H1 (cell line): ENCODE data around the gene MBTPS1. TPM values are rescaled to one million over a fixed set of nuclear protein-coding genes. Genes with fewer than 3 reads are reported as not detected.

ENCODE experiments used
- CTCF ChIA-PET: fragments of 300-600 bp; sonication (Branson Sonifier 250); formaldehyde crosslinking; loops from one replicate; lab custom pipeline; 2021; ENCODE audit not compliant: partially characterized antibody; lab: Charles Lee
- POLR2A ChIA-PET: fragments of 300-600 bp; sonication (Branson Sonifier 250); formaldehyde crosslinking; loops from one replicate; lab custom pipeline; 2021; ENCODE audit warnings: inconsistent platforms; ENCODE audit not compliant: partially characterized antibody; lab: Charles Lee
- DNase-seq, 2 experiments: peaks; one replicate each; pipeline versions ENCODE4 v3.0.0 to v3.0.0-alpha.2; 2010 to 2022; ENCODE audit warnings: low spot score in 2 of 2, low read depth in 1 of 2, mixed read lengths in 1 of 2
- FAIRE-seq: peaks from 2 replicates; lab custom pipeline; 2011; peaks lifted over from hg19 to GRCh38; lab: Jason Lieb, UNC
- H2AFZ ChIP-seq: 2 replicates; pipeline ENCODE4 v1.8.1; 2012; ENCODE audit warnings: low read length, inconsistent platforms
- H2AK5ac ChIP-seq: 2 replicates; pipeline ENCODE4 v1.6.1; 2013; ENCODE audit warnings: low read depth, low read length
- H2BK120ac ChIP-seq: replicated peaks from 2 replicates; pipeline ENCODE3; 2013; ENCODE audit warnings: low read depth, low read length, inconsistent platforms
- H2BK12ac ChIP-seq: 2 replicates; pipeline ENCODE4 v1.6.1; 2013; ENCODE audit warnings: low read depth, low read length
- H2BK15ac ChIP-seq: 2 replicates; pipeline ENCODE4 v1.6.1; 2013; ENCODE audit warnings: low read length
- H2BK20ac ChIP-seq: 2 replicates; pipeline ENCODE4 v1.6.1; 2013; ENCODE audit warnings: low read length
- H2BK5ac ChIP-seq: 2 replicates; pipeline ENCODE4 v1.6.1; 2013; ENCODE audit warnings: low read depth, low read length
- H3K14ac ChIP-seq: 2 replicates; pipeline ENCODE4 v1.6.1; 2013; ENCODE audit warnings: inconsistent platforms; ENCODE audit not compliant: insufficient read length
- H3K18ac ChIP-seq: 2 replicates; pipeline ENCODE4 v1.6.1; 2013; ENCODE audit warnings: low read length; ENCODE audit errors: extremely low read depth
- H3K23ac ChIP-seq: 2 replicates; pipeline ENCODE4 v1.6.1; 2013; ENCODE audit warnings: inconsistent platforms; ENCODE audit not compliant: insufficient read length
- H3K23me2 ChIP-seq: 2 replicates; pipeline ENCODE4 v1.6.1; 2013; ENCODE audit warnings: low read depth, low read length
- H3K27ac ChIP-seq: 2 replicates; pipeline ENCODE4 v1.6.1; 2011; ENCODE audit warnings: low read depth, low read length, inconsistent platforms
- H3K27me3 ChIP-seq, 4 experiments: replicated peaks in 1 of 4; 1 replicate in 1 of 4; 2 replicates in 3 of 4; pipeline versions ENCODE4 v1.6.1 to v1.8.1; 2011 to 2013; ENCODE audit warnings: low read length in 3 of 4, mild to moderate bottlenecking in 3 of 4, inconsistent platforms in 2 of 4, mixed read lengths in 2 of 4, moderate library complexity in 1 of 4; ENCODE audit not compliant: control insufficient read depth in 3 of 4, insufficient read depth in 3 of 4; ENCODE audit errors: extremely low read depth in 1 of 4
- H3K36me3 ChIP-seq, 4 experiments: 2 replicates each; pipeline versions ENCODE4 v1.6.1 to v1.8.1; 2011 to 2013; ENCODE audit warnings: mild to moderate bottlenecking in 4 of 4, low read length in 3 of 4, moderate library complexity in 2 of 4, control low read depth in 1 of 4, inconsistent platforms in 1 of 4; ENCODE audit not compliant: insufficient read depth in 4 of 4, control insufficient read depth in 2 of 4
- H3K4ac ChIP-seq: replicated peaks from 2 replicates; pipeline ENCODE3; 2013; ENCODE audit warnings: low read length, low read depth, mixed read lengths, inconsistent platforms; ENCODE audit not compliant: insufficient read length
- H3K4me1 ChIP-seq, 4 experiments: replicated peaks in 1 of 4; 1 replicate in 1 of 4; 2 replicates in 3 of 4; pipeline versions ENCODE4 v1.6.1 to v1.8.1; 2011 to 2013; ENCODE audit warnings: low read length in 3 of 4, inconsistent platforms in 2 of 4, mixed read lengths in 1 of 4; ENCODE audit not compliant: insufficient read depth in 4 of 4, control insufficient read depth in 3 of 4
- H3K4me2 ChIP-seq, 2 experiments: 2 replicates each; pipeline versions ENCODE4 v1.6.1 to v1.8.1; 2011 to 2013; ENCODE audit warnings: low read depth in 2 of 2, low read length in 2 of 2, control low read depth in 1 of 2, inconsistent platforms in 1 of 2, mild to moderate bottlenecking in 1 of 2; ENCODE audit not compliant: insufficient read depth in 1 of 2
- H3K4me3 ChIP-seq, 4 experiments: fragments of 200-600, 300-600 bp in 1 of 4; sonication (generic), shearing (Covaris generic), sonication (Bioruptor Twin) in 1 of 4; 2 replicates each; pipeline versions ENCODE4 v1.5.1 to v1.8.1; 2011 to 2016; ENCODE audit warnings: low read length in 4 of 4, low read depth in 3 of 4, control low read depth in 2 of 4, inconsistent platforms in 2 of 4, mild to moderate bottlenecking in 2 of 4, mixed read lengths in 1 of 4, moderate library complexity in 1 of 4; ENCODE audit not compliant: insufficient read depth in 2 of 4; ENCODE audit errors: extremely low read depth in 1 of 4
- H3K56ac ChIP-seq: replicated peaks from 2 replicates; pipeline ENCODE3; 2013; ENCODE audit warnings: low read depth, mild to moderate bottlenecking, mixed read lengths, low read length, inconsistent platforms; ENCODE audit not compliant: insufficient read length
- H3K79me1 ChIP-seq: 2 replicates; pipeline ENCODE4 v1.6.1; 2013; ENCODE audit warnings: low read depth, low read length, control low read depth
- H3K79me2 ChIP-seq, 2 experiments: 2 replicates each; pipeline versions ENCODE4 v1.6.1 to v1.8.1; 2012 to 2013; ENCODE audit warnings: low read length in 2 of 2, mild to moderate bottlenecking in 2 of 2, inconsistent platforms in 1 of 2; ENCODE audit not compliant: insufficient read depth in 2 of 2, control insufficient read depth in 1 of 2
- H3K9ac ChIP-seq, 4 experiments: replicated peaks in 1 of 4; 1 replicate in 1 of 4; 2 replicates in 3 of 4; pipeline versions ENCODE4 v1.6.1 to v1.8.1; 2011 to 2013; ENCODE audit warnings: low read depth in 3 of 4, low read length in 3 of 4, control low read depth in 2 of 4, mild to moderate bottlenecking in 2 of 4, moderate library complexity in 2 of 4, inconsistent platforms in 1 of 4; ENCODE audit errors: extremely low read depth in 1 of 4
- H3K9me3 ChIP-seq, 2 experiments: 2 replicates each; pipeline versions ENCODE4 v1.6.1 to v1.8.1; 2012 to 2013; ENCODE audit warnings: mild to moderate bottlenecking in 2 of 2, moderate library complexity in 2 of 2, control low read depth in 1 of 2, inconsistent platforms in 1 of 2, low read depth in 1 of 2, low read length in 1 of 2, mixed read lengths in 1 of 2; ENCODE audit not compliant: insufficient read depth in 2 of 2
- H4K20me1 ChIP-seq, 2 experiments: replicated peaks in 1 of 2; 2 replicates each; pipeline versions ENCODE3 to v1.8.1; 2011 to 2013; ENCODE audit warnings: inconsistent platforms in 2 of 2, low read length in 2 of 2, mild to moderate bottlenecking in 1 of 2; ENCODE audit not compliant: insufficient read depth in 2 of 2, control insufficient read depth in 1 of 2
- H4K5ac ChIP-seq: 2 replicates; pipeline ENCODE4 v1.6.1; 2013; ENCODE audit warnings: low read length, low read depth, mixed read lengths, inconsistent platforms; ENCODE audit not compliant: insufficient read length
- H4K8ac ChIP-seq: 2 replicates; pipeline ENCODE4 v1.8.0; 2013; ENCODE audit warnings: mild to moderate bottlenecking, moderate library complexity, low read length, inconsistent platforms; ENCODE audit not compliant: insufficient read depth; ENCODE audit errors: extremely low read depth
- H4K91ac ChIP-seq: replicated peaks from 2 replicates; pipeline ENCODE3; 2013; ENCODE audit warnings: low read length, mixed read lengths, inconsistent platforms; ENCODE audit not compliant: insufficient read length
- BACH1 ChIP-seq: IDR thresholded peaks from 2 replicates; pipeline ENCODE4 v1.6.1; 2012; ENCODE audit warnings: low read length, improper control_type of control experiment
- BRCA1 ChIP-seq: IDR thresholded peaks from 2 replicates; pipeline ENCODE4 v1.6.1; 2012; ENCODE audit warnings: low read depth, low read length, improper control_type of control experiment
- CHD1 ChIP-seq: IDR thresholded peaks from 2 replicates; pipeline ENCODE4 v1.6.1; 2012; ENCODE audit warnings: low read depth, low read length, improper control_type of control experiment
- HDAC2 ChIP-seq, 2 experiments: fragments of 300-600 bp in 1 of 2; sonication (generic) in 1 of 2; IDR thresholded peaks; 2 replicates each; pipeline ENCODE4 v1.6.1; 2011 to 2012; ENCODE audit warnings: low read depth in 2 of 2, low read length in 2 of 2, mild to moderate bottlenecking in 2 of 2, moderate library complexity in 2 of 2, borderline replicate concordance in 1 of 2, inconsistent platforms in 1 of 2
- MAFK ChIP-seq: IDR thresholded peaks from 2 replicates; pipeline ENCODE4 v1.6.1; 2012; ENCODE audit warnings: low read depth, mild to moderate bottlenecking, improper control_type of control experiment, low read length
- SIN3A ChIP-seq, 2 experiments: IDR thresholded peaks in 1 of 2; conservative IDR thresholded peaks in 1 of 2; 2 replicates each; pipeline ENCODE4 v1.6.1; 2011 to 2012; ENCODE audit warnings: low read length in 2 of 2, improper control_type of control experiment in 1 of 2, low read depth in 1 of 2, mild to moderate bottlenecking in 1 of 2
- SRF ChIP-seq: IDR thresholded peaks from 2 replicates; pipeline ENCODE4 v1.6.1; 2011; ENCODE audit warnings: mild to moderate bottlenecking, low read depth, low read length, moderate library complexity
- WGBS, 2 experiments: shearing (Covaris generic) in 1 of 2; methylation state at CpG; one replicate each; pipeline versions ENCODE4 v1.1.6 to v1.1.7; 2013 to 2015; ENCODE audit warnings: low lambda C conversion rate in 2 of 2, mixed read lengths in 2 of 2, inconsistent platforms in 1 of 2, low coverage in 1 of 2, missing lambda C conversion rate in 1 of 2; ENCODE audit not compliant: insufficient replicate concordance in 2 of 2, insufficient coverage in 1 of 2, insufficient read length in 1 of 2; ENCODE audit errors: extremely low coverage in 1 of 2, missing lambda C conversion rate in 1 of 2; 5-methylcytosine and 5-hydroxymethylcytosine counted together
- polyA plus RNA-seq, 7 experiments: library from polyadenylated mRNA; depleted of rRNA in 3 of 7; stranded (reverse) in 5 of 7; unstranded in 2 of 7; fragments of >200 nt in 5 of 7; fragments of 200-250 nt in 2 of 7; gene quantifications; 1 replicate in 5 of 7; 2 replicates in 1 of 7; 4 replicates in 1 of 7; pipeline versions ENCODE4 v1.2.1 to v1.2.3, GENCODE V29; 2011 to 2013; ENCODE audit warnings: missing spikeins in 2 of 7, mixed read lengths in 2 of 7
- total RNA-seq: library from RNA; stranded (reverse); fragmentation: NEBNext Ultra II Directional; extraction: Animal tissue kit (Norgen Biotek cat#: 25700); gene quantifications from 2 replicates; pipeline ENCODE4 v1.2.1, GENCODE V29; 2021

The MBTPS1 gene
- total and polyA plus RNA-seq, 2 of the 8 experiments (the other 6 are each of a cell fraction or from before 2014, with no cell fraction given) = 30.6 to 53.3 TPM

- POLR2A ChIA-PET = interaction anchor here (1.1 to 1.3 kb wide), 2 partner anchors 8 to 15 kb away, joined by 3 read pairs; no protein-coding TSS in a partner anchor
These were observed 56.5 kb downstream of the MBTPS1 start for GRCh38 chr16:84059946-84060901.

More at GRCh38 chr16:84059946-84060901, 56.5 kb downstream of the MBTPS1 start:
- H2BK15ac ChIP-seq = no peak overlapping the region
- H3K18ac ChIP-seq = no peak overlapping the region
- H3K36me3 ChIP-seq = peaks cover 8 to 34% (median 16%) of the 10 kb centered on the region in 4 experiments
- no peak overlapping the region for H2AFZ ChIP-seq
- H4K5ac ChIP-seq = no peak overlapping the region
- no peaks in the 10 kb centered on the region for H3K27me3 ChIP-seq
- no peaks in the 10 kb centered on the region for H3K79me2 ChIP-seq
- no peak overlapping the region for H4K91ac ChIP-seq
- H3K23ac ChIP-seq = no peak overlapping the region
- no peaks in the 10 kb centered on the region for H3K4me1 ChIP-seq
- peaks cover 1 to 7% of the 10 kb centered on the region in 2 experiments for H4K20me1 ChIP-seq
- CTCF ChIA-PET = interaction anchor here (0.8 to 21.4 kb wide), 15 partner anchors 8 to 133 kb away, joined by 3 to 366 read pairs (median 7); partner anchors contain the start of genes OSGIN1 and SLC38A8
- no peak overlapping the region for H2BK5ac ChIP-seq
- H3K4me2 ChIP-seq = no peak overlapping the region
- DNase-seq (no peak), FAIRE-seq (no peak)
- H3K14ac ChIP-seq = no peak overlapping the region
- H3K79me1 ChIP-seq = no peaks in the 10 kb centered on the region
- no peaks in the 10 kb centered on the region for H3K9me3 ChIP-seq
- H2BK120ac ChIP-seq = no peak overlapping the region
- H3K56ac ChIP-seq = no peak overlapping the region
- H3K4me3 ChIP-seq = no peak overlapping the region
- H2BK12ac ChIP-seq = no peak overlapping the region
- no peak overlapping the region for H2AK5ac ChIP-seq
- TF ChIP-seq SIN3A (conservative IDR thresholded peaks at IDR 0.05 in 1 of 2, IDR thresholded peaks at IDR 0.05 in 1 of 2; ENCODE audit: low read depth in 1 of 2, low read length in 2 of 2) = no peak
- TF ChIP-seq CHD1 = no peak
- no peak for TF ChIP-seq BRCA1
- no peak for TF ChIP-seq SRF
- no peak for TF ChIP-seq MAFK
- no peak for TF ChIP-seq HDAC2 (IDR thresholded peaks at IDR 0.05; ENCODE audit: borderline replicate concordance in 1 of 2, low read depth in 2 of 2, low read length in 2 of 2)
- no peak for TF ChIP-seq BACH1
- TF ChIP-seq, all 59 proteins: peak for 0
- WGBS, 2 experiments = 95% methylated on average over 23 of the region's 28 CpGs; no CpG with 5 or more reads in 1 of the 2 experiments
- Histone ChIP-seq H3K23me2 (no peaks in the 10 kb centered on the region; the same call in 1 of the 2 replicates), H3K9ac (no peak overlapping the region), H4K8ac (no peak overlapping the region), H3K27ac (no peak overlapping the region), H3K4ac (no peak overlapping the region), H2BK20ac (no peak overlapping the region)
